Brain microvascular endothelial cell (primary cell): ENCODE results near the gene NCAM2.

Experiments used
- DNase-seq: peaks from one replicate; pipeline ENCODE4 v3.0.0-alpha.2; 2020
- H3K27ac ChIP-seq: fragments of 250-450 bp; sonication (Bioruptor Pico); 2 replicates; pipeline ENCODE4 v1.5.1; 2020; ENCODE audit warnings: mild to moderate bottlenecking, moderate library complexity
- H3K27me3 ChIP-seq: fragments of 250-450 bp; sonication (Bioruptor Pico); replicated peaks from 2 replicates; pipeline ENCODE4 v1.5.1; 2020; ENCODE audit warnings: mild to moderate bottlenecking
- H3K36me3 ChIP-seq: fragments of 250-450 bp; sonication (Bioruptor Pico); replicated peaks from 2 replicates; pipeline ENCODE4 v1.5.1; 2020; ENCODE audit warnings: mild to moderate bottlenecking
- H3K4me3 ChIP-seq: 2 replicates; pipeline ENCODE4 v1.5.1; 2011; ENCODE audit warnings: low read depth, mild to moderate bottlenecking, control low read depth, low read length, moderate library complexity
- in situ Hi-C: cut with HindIII; loops from 2 replicates; pipeline ENCODE4 v1.10.0; 2017; ENCODE audit warnings: low sequenced_read_pairs, low pct_ligation_motif_present
- TF ChIP-seq, protein P1 (sequence below): IDR thresholded peaks from 2 replicates; pipeline ENCODE4 v1.5.1; 2011; ENCODE audit warnings: low read depth, mild to moderate bottlenecking, moderate library complexity, low read length, control low read depth, inconsistent platforms; ENCODE audit errors: missing control alignments

Gene NCAM2

DNA sequence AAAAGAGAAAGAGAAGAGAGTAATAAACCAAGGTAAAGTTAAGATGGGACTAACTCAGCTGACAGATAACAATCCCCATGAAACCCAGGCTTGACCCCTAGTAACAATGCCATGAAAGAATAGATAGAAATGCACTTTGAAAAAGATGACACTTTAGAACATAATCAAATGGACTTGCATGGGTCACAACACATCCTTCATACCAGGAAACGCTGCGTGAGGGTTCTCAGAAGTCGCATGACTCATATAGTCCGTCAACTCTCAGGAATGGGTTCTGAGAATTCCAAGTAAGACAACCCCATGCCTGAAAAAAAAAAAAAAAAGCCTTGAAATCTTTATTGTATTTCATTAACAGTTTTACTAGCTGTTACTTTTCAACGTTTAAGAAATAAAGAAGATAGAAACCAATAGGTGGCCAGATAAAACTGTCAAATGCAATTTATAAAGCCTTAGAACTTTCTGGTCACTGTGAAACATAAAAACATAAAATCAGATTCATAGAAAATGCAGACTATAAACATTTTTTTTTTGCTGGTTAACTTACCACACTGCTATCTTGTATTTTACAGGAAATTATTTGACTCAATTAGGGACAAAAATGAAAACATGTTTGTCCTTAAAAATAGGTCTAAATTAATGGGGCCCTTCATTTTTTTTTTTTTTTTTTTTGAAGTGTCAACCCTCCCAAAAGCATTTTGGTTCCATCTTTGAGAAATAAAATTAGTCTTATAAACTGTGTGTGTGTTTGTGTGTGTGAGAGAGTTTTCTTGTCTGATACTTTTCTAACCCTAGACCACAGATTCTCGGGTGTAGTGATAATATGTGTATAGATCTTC is 202.1 kb downstream of the NCAM2 start:
- Histone ChIP-seq H3K27me3 (no peaks in the 10 kb centered on the region), H3K36me3 (no peaks in the 10 kb centered on the region), H3K4me3 (no peak overlapping the region), H3K27ac (peak overlapping the region; percentile 86)
- DNase-seq: peak; percentile 95
- in situ Hi-C loops: no loop called here
- TF ChIP-seq, protein P1, sequence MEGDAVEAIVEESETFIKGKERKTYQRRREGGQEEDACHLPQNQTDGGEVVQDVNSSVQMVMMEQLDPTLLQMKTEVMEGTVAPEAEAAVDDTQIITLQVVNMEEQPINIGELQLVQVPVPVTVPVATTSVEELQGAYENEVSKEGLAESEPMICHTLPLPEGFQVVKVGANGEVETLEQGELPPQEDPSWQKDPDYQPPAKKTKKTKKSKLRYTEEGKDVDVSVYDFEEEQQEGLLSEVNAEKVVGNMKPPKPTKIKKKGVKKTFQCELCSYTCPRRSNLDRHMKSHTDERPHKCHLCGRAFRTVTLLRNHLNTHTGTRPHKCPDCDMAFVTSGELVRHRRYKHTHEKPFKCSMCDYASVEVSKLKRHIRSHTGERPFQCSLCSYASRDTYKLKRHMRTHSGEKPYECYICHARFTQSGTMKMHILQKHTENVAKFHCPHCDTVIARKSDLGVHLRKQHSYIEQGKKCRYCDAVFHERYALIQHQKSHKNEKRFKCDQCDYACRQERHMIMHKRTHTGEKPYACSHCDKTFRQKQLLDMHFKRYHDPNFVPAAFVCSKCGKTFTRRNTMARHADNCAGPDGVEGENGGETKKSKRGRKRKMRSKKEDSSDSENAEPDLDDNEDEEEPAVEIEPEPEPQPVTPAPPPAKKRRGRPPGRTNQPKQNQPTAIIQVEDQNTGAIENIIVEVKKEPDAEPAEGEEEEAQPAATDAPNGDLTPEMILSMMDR: no peak

DNA sequence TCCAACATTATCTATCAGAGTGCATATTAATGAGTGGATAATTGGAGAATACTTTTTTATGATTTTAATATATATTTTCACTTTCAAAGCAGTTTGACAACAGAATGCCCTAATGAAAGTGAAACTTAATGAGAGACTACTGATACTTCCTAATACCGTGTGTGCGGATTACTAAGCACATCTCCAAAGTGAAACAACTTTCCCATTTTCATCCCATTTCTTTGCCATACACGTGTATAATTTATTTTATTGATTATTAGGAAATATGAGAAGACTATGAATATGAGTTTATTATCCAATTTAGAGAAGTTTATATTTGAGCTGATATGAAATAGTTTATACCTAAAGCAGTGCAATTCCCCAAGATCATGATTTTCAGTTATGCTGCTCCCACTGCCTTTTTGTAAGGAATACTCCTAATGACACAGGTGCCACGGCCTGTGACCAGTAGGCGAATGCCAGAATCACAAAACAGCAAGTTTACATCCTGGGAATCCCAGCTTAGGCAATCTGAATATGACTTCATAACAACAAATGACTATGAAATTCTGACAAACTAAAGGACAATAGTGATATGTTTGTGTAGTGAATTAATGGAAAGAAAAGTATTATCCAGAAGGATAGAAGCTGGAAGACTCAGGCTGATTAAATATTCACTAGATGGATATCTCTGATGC is 202.9 kb downstream of the NCAM2 start:
- Histone ChIP-seq H3K27ac (peak overlapping the region; percentile 86), H3K27me3 (no peaks in the 10 kb centered on the region), H3K36me3 (no peaks in the 10 kb centered on the region), H3K4me3 (no peak overlapping the region)
- TF ChIP-seq, protein P1: no peak
- in situ Hi-C loops: no loop called here
- DNase-seq: peak; percentile 2

DNA sequence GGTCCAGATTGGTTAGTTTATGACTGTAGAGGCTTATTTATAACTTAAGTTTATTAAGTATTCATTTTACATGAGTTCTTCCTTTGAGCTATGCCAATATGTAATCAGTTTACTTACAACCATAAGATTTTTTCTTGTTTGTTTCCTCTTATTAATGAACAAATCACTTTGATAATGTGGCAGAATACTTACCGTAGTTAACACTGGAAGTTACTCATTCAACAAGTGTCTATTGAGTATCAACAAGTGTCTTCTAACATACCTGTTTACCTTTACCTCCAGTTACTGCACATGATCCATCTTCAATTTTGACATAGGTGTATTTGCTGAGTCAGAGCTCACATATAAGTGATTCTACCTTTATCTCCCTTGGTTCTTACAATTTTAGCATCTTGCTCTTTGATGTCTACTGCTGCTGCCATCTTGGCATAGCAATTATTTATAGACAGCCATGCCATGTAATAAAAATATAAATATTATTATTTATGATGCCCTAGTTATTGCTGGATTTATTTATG is 205.7 kb downstream of the NCAM2 start:
- TF ChIP-seq, protein P1: no peak

DNA sequence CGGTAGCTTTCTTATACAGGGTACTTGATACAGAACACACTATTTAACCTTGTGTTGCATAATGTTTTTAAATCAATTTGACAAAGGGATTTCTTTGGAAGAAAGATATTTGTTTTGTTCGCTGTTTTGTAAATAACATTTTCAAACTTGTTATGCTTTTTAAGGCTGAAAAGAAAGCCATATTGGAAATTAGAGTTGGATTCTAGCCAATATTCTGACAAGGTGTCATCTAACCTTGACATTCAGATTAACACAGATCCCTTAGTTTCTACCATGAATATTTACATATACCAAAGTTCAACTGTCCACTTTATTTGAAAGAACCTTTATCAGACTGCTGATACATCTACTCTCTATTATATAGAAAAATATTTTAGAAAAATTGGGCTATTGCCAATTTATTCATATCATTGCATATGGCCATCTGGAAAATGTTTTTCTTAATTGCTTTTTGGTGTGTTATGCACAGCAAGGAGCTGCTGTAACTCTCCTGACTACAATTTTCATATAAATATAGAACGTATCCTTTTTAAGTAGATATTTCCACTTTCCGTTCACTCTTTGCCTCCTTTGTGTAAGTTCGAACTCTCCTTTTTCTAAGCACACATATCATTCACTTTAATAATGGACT is 206.3 kb downstream of the NCAM2 start:
- in situ Hi-C loops: no loop called here
- H3K27me3 ChIP-seq: no peaks in the 10 kb centered on the region
- no peak overlapping the region for H3K4me3 ChIP-seq
- no peaks in the 10 kb centered on the region for H3K36me3 ChIP-seq
- TF ChIP-seq, protein P1: no peak
- no peak for DNase-seq
- no peak overlapping the region for H3K27ac ChIP-seq

More for the DNA sequence above, 205.7 kb downstream of the NCAM2 start:
- no peak overlapping the region for H3K27ac ChIP-seq
- H3K27me3 ChIP-seq: no peaks in the 10 kb centered on the region
- DNase-seq: no peak
- no peaks in the 10 kb centered on the region for H3K36me3 ChIP-seq
- H3K4me3 ChIP-seq: no peak overlapping the region
- in situ Hi-C loops: no loop called here

DNA sequence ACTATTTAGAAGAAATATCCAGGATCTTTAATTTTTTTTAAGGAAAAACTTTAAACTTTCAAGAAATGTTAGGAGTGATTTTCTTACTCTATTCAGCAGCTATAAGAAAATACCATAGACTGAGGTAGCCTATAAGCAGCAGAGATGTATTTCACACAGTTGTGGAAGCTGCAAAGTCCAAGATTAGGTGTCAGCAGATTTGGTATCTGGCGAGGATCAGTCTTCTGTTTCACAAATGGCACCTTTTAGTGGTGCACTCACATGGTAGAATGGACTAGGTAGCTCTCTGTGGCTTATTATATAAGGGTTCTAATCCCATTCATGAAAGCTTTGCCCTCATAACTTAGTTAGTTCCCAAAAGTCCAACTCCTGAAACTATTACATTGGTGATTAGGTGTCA is 207.4 kb downstream of the NCAM2 start:
- Histone ChIP-seq H3K36me3 (no peaks in the 10 kb centered on the region), H3K27me3 (no peaks in the 10 kb centered on the region), H3K27ac (no peak overlapping the region), H3K4me3 (no peak overlapping the region)
- TF ChIP-seq, protein P1: no peak
- in situ Hi-C loops: no loop called here
- no peak for DNase-seq
